ENCODE data around the gene CELF1.
"Not testable (repeated sequence)": the region's sequence is repeated elsewhere in the genome, so short reads cannot be mapped to it uniquely, and the experiment has no call there.

CELF1 gene

DNA sequence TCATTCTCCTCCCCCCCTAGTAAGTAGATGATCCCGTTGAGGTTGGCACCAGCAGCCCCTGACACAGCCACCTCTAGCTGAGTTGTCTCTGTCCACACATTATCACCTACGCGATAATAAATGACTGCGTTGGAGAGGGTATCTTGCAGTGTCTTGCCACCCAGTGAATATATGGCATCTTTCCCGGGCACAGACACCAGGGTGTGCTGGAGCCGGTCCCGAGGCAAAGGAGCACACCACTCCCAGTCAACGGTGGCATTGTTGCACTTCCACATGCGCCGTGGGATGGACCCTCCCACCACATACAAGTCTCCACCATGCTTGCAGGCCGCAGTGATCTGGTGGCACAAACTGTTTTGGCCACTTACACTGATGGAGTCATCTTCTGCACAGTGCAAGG lies 20.4 kb upstream of the CELF1 start:
- no peak for DNase-seq (ENCODE audit: low spot score)

DNA sequence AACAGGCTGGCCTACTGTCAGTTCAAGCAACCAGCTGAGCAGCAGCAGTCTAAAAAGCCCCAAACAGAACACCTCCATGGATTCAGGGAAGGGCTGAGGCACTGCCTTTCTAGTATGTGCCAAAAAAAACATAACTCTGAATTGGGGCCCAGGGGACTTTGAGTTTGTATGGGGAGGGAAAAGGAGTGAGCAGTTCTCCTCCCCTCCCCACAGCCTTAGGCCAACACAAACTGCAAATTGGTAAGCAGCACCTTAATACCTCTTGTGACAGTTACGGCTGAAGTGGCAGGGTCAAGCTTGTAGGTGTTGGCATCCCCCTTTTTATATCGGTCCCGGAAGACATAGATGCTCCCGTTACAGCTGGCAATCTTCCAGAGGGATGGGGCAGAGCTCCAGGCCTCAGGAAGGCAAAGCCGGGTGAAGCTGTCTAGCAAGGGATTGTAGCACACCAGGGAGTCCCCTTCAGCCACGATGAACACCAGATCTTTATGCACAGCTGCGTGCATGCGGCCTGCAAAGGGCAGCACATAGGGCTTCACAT lies 19.9 kb upstream of the CELF1 start:
- no peak for DNase-seq (ENCODE audit: low spot score)

DNA sequence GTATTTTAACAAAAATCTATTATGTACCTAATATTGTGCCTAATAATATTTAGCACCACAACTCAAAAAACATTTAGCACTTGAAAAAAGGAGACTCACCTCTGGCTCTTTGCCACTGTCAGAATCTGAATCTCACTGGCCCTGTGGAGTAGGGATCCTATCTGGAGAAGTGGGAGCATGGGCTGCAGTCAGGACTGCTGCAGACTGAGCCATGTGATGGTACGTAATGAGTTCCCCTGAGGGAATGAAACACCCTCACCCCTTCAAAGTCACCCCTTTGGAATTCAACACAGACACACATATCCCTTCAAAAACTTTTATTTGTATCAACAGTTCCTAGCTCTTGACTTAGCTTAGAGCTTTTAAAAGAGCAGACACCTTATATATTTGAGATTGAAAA lies 19.0 kb upstream of the CELF1 start:
- DNase-seq (ENCODE audit: low spot score), result no peak

DNA sequence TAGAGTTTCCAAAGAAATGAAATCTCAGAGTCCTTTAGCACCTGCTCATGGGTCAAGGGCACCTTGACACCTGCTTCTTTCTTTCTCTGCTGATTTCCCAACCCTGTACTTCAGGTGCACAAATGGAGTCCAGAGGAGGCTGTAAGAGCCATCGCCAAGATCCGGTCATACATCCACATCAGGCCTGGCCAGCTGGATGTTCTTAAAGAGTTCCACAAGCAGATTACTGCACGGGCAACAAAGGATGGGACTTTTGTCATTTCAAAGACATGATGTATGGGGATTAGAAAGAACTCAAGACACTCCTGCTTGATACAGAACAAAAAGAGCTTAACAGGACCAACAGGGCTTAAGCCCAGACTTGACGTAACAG lies 18.4 kb upstream of the CELF1 start:
- no peak for DNase-seq (ENCODE audit: low spot score)

DNA sequence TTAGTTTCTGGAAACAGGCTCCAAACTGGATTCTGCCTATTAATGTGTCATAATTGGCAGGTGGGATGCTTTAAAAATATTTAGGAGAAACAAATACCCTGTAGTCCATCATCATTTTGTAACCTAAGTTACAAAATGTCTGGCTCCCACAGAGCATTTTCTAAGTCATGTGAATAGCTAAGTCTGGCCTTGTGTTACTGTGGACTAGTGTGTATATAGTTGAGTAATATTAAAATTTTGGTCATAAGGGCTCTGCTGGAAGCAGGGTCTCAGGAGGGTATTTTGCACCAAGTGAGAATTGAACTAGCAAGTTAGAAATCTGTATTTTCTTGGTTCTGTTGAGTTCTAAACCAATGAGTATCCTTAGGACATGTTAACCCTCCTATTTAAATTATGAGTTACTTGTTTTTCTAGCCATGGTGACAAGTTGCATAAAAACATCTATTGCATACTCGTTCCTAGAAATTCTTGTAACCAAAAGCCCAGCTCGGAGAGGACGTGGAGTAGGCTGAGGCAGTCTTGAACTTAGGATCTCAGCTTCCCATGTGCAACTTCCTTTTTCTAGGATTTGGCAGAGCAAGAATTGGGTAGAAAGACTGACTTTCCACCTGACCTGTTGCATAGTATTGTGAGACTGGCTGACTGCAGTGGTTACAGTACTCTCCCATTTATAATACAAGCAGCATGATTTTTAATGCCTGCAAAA lies 17.9 kb upstream of the CELF1 start:
- no peak for DNase-seq (ENCODE audit: low spot score)

DNA sequence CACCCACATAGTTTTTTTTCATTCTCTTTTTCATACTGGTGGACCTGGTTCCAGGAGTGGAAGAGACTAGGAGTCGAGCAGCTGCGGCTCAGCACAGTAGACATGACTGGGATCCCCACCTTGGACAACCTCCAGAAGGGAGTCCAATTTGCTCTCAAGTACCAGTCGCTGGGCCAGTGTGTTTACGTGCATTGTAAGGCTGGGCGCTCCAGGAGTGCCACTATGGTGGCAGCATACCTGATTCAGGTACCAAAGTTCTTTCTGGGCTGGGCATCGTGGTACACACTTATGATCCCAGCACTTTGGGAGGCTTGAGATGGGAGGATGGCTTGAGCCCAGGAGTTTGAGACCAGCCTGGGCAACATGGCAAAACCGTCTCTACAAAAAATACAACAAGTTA lies 16.7 kb upstream of the CELF1 start:
- DNase-seq (ENCODE audit: low spot score), result no peak

DNA sequence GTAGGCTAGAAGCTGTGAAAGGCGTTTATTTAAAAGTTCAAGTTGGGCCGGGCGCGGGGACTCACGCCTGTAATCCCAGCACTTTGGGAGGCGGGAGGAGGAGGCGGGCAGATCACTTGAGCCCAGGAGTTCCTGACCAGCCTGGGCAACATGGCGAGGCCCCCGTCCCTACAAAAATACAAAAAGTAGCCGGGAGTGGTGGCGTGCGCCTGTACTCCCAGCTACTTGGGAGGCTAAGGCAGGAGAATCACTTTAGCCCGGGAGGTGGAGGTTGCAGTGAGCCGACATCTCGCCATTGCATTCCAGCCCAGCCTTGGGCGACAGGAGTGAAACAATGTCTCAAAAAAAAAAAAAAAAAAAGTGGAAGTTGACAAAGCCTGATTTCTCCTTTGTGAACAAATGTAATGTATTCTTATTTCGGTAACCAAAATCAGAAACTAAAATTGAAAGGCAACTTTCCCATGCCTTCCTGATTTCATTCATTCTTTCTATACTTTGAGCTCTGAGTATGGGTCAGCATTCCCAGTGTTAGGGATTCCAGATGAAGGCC lies 13.3 kb upstream of the CELF1 start:
- DNase-seq (ENCODE audit: low spot score), result no peak

DNA sequence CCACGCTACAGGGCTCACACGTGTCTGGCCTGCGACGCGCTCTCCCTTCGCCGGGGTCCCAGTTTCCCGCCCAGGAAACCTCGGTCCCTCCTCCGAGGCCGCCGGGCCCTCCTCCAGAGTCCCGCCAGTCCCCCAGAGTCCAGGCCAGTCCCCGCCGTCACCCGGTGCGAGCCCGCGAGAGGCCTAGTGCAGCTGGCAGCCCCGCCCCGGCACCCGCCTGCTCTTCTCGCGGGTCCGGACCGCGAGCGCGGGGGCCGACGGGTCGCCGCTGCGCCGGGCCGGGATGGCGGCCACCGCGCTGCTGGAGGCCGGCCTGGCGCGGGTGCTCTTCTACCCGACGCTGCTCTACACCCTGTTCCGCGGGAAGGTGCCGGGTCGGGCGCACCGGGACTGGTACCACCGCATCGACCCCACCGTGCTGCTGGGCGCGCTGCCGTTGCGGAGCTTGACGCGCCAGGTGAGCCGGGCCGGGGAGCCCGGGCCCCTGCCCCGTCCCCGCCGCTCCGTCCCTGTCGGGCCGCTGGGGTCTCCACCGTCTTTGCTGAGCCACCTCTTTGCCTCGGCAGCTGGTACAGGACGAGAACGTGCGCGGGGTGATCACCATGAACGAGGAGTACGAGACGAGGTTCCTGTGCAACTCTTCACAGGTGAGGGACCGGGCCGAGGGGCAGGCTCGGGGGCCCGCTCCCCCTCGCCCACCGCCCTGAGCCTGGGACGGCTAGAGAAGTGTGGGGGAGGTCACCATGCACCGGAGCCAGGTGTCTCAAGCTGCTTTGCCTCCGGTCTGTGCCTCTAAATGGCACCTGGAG lies 12.6 kb upstream of the CELF1 start, which contains the start of gene PTPMT1:
TSS of gene PTPMT1 (plus strand) at position 260 of the 809 bp plus-strand sequence. CDS start at position 284, 24 bp downstream.
- peak; percentile 66 for DNase-seq (ENCODE audit: low spot score)

DNA sequence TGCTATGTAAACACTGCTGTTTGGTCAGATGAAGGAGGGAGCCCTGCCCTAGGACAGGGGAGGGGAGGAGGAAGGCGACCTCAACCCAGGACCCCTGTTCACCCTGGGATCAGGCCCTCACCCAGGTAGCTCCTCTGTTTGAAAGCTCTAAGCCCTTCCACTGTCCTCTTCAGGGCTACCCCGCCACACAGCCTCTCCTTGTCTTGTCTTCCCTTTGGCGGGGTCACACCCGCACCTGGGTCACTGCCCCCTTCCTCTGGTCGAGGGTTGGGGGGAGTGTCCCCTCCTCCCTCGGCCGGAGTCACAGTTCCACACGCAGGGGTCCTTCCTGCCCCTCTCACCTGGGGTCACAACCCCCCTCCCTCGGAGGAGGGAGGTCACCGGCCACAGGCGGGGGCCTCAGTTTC lies 12.0 kb upstream of the CELF1 start:
- DNase-seq (ENCODE audit: low spot score), result no peak

DNA sequence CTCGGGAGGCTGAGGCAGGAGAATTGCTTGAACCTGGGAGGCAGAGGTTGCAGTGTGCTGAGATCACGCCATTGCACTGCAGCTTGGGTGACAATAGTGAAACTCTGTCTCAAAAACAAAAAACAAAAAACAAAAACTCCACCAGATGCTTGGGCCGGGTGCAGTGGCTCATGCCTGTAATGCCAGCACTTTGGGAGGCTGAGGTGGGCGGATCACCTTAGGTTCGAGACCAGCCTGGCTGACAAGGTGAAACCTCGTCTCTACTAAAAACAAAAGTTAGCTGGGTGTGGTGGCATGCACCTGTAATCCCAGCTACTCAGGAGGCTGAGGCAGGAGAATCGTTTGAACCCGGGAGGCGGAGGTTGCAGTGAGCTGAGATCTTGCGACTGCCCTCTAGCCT lies 11.4 kb upstream of the CELF1 start:
- DNase-seq (ENCODE audit: low spot score), result not testable (repeated sequence)

DNA sequence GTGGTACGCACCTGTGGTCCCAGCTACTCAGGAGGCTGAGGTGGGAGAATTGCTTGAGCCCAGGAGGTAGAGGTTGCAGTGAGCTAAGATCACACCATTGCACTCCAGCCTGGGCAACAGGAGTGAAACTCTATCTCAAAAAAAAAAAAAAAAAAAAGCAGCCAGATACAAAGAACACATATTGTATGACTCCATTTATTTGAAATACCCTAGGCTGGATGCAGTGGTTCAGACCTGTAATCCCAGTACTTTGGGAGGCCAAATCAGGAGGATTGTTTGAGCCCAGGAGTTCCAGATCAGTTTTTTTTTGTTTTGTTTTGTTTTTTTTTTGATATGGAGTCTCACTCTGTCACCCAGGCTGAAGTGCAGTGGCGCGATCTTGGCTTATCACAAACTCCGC lies 9.5 kb upstream of the CELF1 start:
- not testable (repeated sequence) for DNase-seq (ENCODE audit: low spot score)

DNA sequence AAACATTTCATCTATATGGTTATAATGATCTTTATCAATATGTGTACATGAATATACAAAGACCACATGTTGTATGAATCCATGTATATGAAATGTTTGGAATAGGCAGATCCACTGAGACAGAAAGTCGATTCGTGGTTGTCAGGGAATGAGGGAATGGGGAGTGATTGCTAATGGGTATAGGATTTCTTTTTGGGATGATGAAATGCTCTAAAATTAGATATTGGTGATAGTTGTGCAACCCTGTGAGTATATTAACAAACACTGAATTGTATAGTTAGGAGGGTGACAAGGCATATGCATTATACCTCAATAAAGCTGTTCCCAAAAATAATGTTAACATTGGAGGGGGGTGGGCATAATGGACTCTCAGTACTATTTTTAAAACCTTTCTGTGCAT lies 7.5 kb upstream of the CELF1 start:
- DNase-seq (ENCODE audit: low spot score), result no peak

DNA sequence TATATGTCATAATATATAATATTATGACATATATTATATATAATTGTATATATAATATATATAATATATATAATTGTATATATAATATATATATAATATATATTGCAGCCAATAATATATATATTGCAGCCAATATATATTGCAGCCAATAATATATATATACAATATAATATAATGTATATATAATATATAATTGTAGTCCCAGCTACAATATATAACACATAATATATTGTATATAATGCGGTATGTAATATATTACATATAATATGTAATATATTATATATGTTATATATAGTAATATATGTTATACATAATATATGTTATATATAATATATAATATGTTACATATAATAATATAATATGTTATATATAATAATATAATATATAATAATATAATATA lies 5.8 kb upstream of the CELF1 start:
- DNase-seq (ENCODE audit: low spot score), result no peak

DNA sequence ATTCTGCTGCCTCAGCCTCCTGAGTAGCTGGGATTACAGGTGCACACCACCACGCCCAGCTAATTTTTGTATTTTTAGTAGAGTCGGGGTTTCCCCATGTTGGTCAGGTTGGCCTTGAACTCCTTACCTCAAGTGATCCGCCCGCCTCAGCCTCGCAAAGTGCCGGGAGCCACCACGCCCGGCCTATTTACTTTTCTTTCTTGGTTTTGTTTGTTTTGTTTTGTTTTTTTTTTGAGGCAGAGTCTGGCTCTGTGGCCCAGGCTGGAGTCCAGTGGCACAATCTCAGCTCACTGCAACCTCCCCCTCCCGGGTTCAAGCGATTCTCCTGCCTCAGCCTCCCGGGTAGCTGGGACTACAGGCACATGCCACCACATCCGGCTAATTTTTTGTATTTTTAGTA lies 4.1 kb upstream of the CELF1 start:
- not testable (repeated sequence) for DNase-seq (ENCODE audit: low spot score)

DNA sequence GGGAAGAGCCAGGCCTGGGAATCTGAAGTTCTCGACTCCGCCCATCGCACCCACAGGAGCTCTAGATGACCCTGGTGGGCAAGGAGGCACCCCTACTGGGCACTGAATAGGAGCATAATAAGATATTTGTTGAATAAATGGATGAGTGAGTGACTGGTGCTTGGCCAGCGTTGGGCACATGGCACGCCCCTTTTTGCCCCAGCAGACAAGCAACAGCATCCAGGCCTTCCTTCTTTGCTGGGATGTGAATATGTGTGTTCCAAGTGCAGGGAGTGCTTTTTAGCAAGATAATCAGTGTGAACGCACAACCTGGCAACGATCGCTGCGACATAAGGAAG lies 443 bp upstream of the CELF1 start:
- no peak for DNase-seq (ENCODE audit: low spot score)

DNA sequence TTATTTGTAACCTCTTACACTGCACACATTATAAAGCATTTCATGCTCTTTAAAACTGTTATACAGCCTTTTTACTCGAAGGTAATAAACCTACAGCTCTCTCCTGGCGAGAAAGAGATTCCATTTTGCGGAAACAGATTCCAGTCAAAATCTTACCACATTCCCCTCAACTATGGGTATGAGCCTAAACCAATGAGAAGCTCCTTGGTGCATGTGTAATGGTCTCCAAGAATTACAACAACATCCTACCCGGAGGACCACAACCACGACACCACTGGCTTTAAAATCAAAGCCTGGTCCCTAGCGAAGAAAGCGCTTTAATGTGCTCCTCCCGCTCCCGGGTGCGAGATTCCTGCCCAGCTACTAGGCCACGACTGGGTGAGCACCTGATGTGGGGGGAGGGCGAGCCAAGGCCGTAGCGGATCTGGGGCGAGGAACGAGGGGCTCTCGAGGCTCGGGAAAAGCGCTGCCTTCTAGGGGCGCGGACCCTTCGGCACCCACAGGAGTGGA lies 821 bp downstream of the CELF1 start:
- peak; percentile 6 for DNase-seq (ENCODE audit: low spot score)

DNA sequence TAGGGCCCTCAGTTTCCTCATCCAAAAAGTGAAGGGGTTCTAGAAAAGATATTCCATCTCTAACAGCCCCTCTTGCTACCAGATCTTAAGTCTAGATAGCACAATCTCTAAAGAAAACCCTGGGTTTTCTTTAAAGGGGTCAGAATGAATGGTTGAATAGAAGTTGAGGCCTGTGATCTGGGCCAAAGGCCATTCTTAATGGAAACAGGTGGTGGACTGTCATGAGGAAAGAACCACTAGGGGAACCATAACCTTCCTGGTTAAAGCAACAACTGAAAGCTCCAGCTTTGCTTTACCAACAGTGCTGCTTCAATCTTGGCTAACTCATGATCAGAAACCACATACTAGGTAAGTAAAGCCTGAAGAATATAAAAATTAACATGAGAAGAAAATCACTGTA lies 1.8 kb downstream of the CELF1 start:
- DNase-seq (ENCODE audit: low spot score), result peak; percentile 31

DNA sequence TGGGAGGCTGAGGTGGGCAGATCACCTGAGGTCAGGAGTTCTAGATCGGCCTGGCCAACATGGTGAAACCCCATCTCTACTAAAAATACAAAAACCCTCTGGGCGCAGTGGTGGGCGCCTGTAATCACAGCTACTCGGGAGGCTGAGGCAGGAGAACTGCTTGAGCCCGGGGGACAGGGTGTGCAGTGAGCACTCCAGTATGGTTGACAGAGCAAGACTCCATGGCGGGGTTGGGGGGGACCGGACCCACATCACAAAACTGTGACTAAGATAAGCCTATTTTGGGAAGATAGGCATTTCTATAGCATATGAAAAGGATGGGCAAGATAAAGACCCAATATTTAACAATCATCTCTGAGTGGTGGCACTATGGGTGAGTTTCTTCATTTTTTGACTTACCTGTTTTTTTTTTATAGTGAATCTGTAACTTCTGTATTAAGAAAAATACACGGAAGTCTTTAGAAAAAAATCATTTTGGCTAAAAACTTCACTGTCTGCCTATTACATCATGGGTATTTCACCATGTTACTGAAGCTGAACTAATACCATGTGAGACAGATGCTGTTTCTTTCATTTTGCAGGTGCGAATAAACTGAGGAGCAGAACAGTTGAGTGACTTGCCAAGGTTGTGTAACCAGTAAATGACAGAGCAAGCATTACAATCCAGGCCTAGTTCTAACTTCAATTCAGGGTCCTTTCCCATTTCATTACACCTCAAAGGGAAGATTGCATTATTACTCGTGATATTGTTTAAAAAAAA lies 2.5 kb downstream of the CELF1 start:
- DNase-seq (ENCODE audit: low spot score), result no peak

DNA sequence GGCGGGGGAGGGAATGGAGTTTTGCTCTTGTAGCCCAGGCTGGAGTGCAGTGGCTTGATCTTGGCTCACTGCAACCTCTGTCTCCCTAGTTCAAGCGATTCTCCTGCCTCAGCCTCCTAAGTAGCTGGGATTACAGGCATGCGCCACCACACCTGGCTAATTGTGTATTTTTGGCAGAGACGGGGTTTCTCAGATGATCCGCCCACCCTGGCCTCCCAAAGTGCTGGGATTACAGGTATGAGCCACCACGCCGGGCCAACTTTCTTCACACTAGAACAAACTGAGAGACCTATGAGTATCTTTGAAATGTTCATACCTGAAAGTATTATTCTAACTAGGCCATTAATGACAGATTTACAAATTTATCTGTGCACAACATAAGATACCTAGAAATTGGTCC lies 6.7 kb downstream of the CELF1 start:
- not testable (repeated sequence) for DNase-seq (ENCODE audit: low spot score)

DNA sequence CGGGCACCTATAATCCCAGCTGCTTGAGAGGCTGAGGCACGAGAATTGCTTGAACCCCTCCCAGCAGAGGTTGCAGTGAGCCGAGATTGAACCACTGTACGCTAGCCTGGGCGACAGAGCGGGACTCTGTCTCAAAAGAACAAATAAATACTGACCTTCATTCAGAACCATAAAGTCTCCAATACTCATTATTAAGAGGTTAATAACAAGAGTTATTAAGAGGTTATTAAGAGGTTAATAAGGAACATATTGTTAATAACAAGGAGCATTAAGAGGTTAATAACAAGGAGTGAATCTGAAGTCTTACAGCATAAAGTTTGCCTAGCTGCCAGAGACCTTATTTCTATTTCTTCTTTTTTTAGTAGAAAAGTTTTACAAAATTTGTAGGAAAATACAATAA lies 7.6 kb downstream of the CELF1 start:
- no peak for DNase-seq (ENCODE audit: low spot score)

DNA sequence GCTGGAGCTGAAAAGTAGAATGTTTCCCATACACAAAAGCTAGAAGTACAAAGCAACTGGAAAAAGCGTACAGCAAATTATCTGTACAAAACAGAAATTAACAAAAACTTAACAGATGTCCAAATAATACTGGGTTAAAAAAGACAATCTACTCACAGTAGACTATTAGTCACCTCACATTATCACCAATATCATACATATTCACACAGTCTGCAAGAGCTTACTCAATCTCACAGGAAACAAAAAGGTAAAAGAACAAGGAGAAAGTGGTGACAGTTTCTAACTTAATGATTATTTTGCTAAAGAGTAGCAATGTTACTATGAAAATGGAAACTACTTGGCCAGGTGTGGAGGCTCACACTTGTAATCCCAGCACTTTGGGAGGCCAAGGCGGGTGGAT lies 11.9 kb downstream of the CELF1 start:
- DNase-seq (ENCODE audit: low spot score), result no peak

DNA sequence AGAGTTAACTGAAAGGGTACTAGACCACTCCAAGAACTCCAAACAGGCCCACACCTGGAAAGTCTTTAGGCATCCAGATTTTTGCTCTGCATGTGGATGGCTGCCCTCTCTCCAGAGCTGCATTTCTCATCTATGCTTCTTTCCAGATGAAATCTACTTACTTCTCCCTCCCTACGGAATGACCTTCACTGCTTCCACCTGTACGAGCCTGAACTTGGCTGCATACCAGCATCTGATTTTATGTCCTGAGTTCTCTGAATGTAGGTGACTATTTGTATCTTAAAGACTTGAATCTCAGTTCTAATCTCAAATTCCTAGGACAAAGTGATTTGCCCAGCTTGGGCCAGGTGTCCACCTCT lies 13.3 kb downstream of the CELF1 start:
- DNase-seq (ENCODE audit: low spot score), result no peak

Data from germinal center (tissue), 1 donor.